NT2/D1 (cell line): ENCODE measurements around the gene DSCAM.

Source experiments
- YY1 ChIP-seq: IDR thresholded peaks from 2 replicates; pipeline ENCODE4 v1.6.1; 2011; ENCODE audit not compliant: insufficient read length, insufficient read depth
- ZNF274 ChIP-seq: IDR thresholded peaks from 2 replicates; pipeline ENCODE4 v1.6.1; 2011; ENCODE audit warnings: mild to moderate bottlenecking, low read depth, low read length

DNA sequence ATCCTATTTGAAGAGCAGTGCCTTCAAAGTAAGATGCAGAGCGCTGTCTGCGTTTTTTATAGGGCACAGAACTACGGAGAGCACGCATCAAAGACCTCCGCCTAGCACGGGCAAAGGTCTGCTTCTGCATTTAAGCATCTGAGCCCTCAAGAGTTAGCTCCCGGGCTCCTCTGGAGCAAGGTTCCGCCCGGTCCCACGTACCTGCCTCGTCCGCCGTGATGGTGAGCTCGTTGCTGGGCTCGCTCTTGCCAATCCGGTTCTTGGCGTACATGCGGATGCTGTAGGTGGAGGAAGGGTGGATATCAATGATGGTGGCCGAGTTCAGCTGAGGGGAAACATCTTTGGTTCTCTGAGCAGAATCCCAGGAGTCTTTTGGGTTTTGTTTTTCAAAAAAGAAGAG, 668.2 kb downstream of the DSCAM start:
- no peak for TF ChIP-seq YY1
- no peak for TF ChIP-seq ZNF274
